Vagina (tissue), 2 donors: Measurements from ENCODE around the gene DLEC1. TPM values are rescaled to one million over a fixed set of nuclear protein-coding genes. Genes with fewer than 3 reads are reported as not detected.

Source experiments
- DNase-seq, 2 donors: peaks; one replicate each; pipeline ENCODE4 v3.0.0-alpha.2; 2017; ENCODE audit errors: extremely low spot score in 2 of 2
- H3K27ac ChIP-seq: fragments of 200-600 bp; sonication (generic); one replicate; pipeline ENCODE4 v1.5.1; 2019
- H3K27me3 ChIP-seq: fragments of 200-600 bp; sonication (generic); one replicate; pipeline ENCODE4 v1.5.1; 2019
- H3K36me3 ChIP-seq, 2 donors: fragments of 200-600 bp; sonication (generic); one replicate each; pipeline ENCODE4 v1.5.1; 2017 to 2019
- H3K4me1 ChIP-seq: fragments of 200-600 bp; sonication (generic); one replicate; pipeline ENCODE4 v1.5.1; 2019
- H3K4me3 ChIP-seq, 2 donors: fragments of 200-600 bp; sonication (generic); 1 replicate in 1 of 2; 2 replicates in 1 of 2; pipeline ENCODE4 v1.5.1; 2016 to 2019
- H3K9me3 ChIP-seq: fragments of 200-600 bp; sonication (generic); one replicate; pipeline ENCODE4 v1.5.1; 2019
- CTCF ChIP-seq, 3 experiments: fragments of 450-650 bp in 2 of 3; fragments of 200-600 bp in 1 of 3; sonication (generic) in 1 of 3; IDR thresholded peaks; one replicate each; pipeline ENCODE4 v1.5.1; 2017 to 2019; ENCODE audit warnings: antibody characterized with exemption in 3 of 3, mild to moderate bottlenecking in 2 of 3, moderate library complexity in 2 of 3
- POLR2A ChIP-seq, 2 donors: fragments of 450-650 bp; IDR thresholded peaks; one replicate each; pipeline ENCODE4 v1.6.1; 2017; ENCODE audit warnings: antibody characterized with exemption in 2 of 2, mild to moderate bottlenecking in 2 of 2, moderate library complexity in 2 of 2
- POLR2AphosphoS5 ChIP-seq, 2 donors: sonication (generic); formaldehyde crosslinking; IDR thresholded peaks; one replicate each; pipeline ENCODE4 v1.9.0; 2017; ENCODE audit warnings: antibody characterized with exemption in 2 of 2, mild to moderate bottlenecking in 2 of 2, low read depth in 1 of 2; ENCODE audit not compliant: insufficient read depth in 1 of 2
- intact Hi-C: fragments of 100-400 bp; cut with DNase I; formaldehyde crosslinking; loops from one replicate; pipeline ENCODE4 v1.15.1; 2023
- total RNA-seq: library from RNA; depleted of rRNA; stranded (reverse); fragments of >200 nt; gene quantifications from one replicate; pipeline ENCODE4 v1.2.3, GENCODE V29; 2016

Gene DLEC1
- total RNA-seq, 1 donor from 2014 or later = 0.25 TPM

- Histone ChIP-seq H3K4me1 (peaks cover 17% of the 10 kb centered on the region), H3K36me3 (no peaks in the 10 kb centered on the region), H3K4me3 (no peak overlapping the region), H3K27me3 (no peaks in the 10 kb centered on the region), H3K9me3 (no peaks in the 10 kb centered on the region), H3K27ac (no peak overlapping the region)
- no peak for DNase-seq
- no peak for TF ChIP-seq CTCF (IDR thresholded peaks at IDR 0.05)
- TF ChIP-seq POLR2A (IDR thresholded peaks at IDR 0.05) = no peak
- TF ChIP-seq POLR2AphosphoS5 (IDR thresholded peaks at IDR 0.05; ENCODE audit: insufficient read depth in 1 of 2, low read depth in 1 of 2) = no peak
- intact Hi-C loops = no loop called here
Measured at GRCh38 chr3:38038447-38038911, 529 bp upstream of the DLEC1 start.

- intact Hi-C loops = no loop called here
- no peaks in the 10 kb centered on the region for H3K36me3 ChIP-seq
- TF ChIP-seq POLR2AphosphoS5 (IDR thresholded peaks at IDR 0.05; ENCODE audit: insufficient read depth in 1 of 2, low read depth in 1 of 2) = no peak
- H3K4me3 ChIP-seq = peak overlapping the region; percentile 42 to 56
- no peak overlapping the region for H3K27ac ChIP-seq
- DNase-seq = no peak
- H3K4me1 ChIP-seq = peaks cover 17% of the 10 kb centered on the region
- no peaks in the 10 kb centered on the region for H3K27me3 ChIP-seq
- no peaks in the 10 kb centered on the region for H3K9me3 ChIP-seq
Measured at GRCh38 chr3:38039899-38040261, 872 bp downstream of the DLEC1 start.

GRCh38 chr3:38040401-38040800, 1.4 kb downstream of the DLEC1 start:
- intact Hi-C loops = no loop called here
- Histone ChIP-seq H3K4me1 (peaks cover 17% of the 10 kb centered on the region), H3K9me3 (no peaks in the 10 kb centered on the region), H3K36me3 (no peaks in the 10 kb centered on the region), H3K27ac (no peak overlapping the region), H3K27me3 (no peaks in the 10 kb centered on the region), H3K4me3 (no peak overlapping the region)
- TF ChIP-seq POLR2A (IDR thresholded peaks at IDR 0.05) (no peak), POLR2AphosphoS5 (IDR thresholded peaks at IDR 0.05; ENCODE audit: insufficient read depth in 1 of 2, low read depth in 1 of 2) (no peak), CTCF (IDR thresholded peaks at IDR 0.05) (no peak)
- DNase-seq = no peak

- Histone ChIP-seq H3K4me3 (no peak overlapping the region), H3K36me3 (no peaks in the 10 kb centered on the region), H3K9me3 (no peaks in the 10 kb centered on the region), H3K4me1 (peaks cover 17% of the 10 kb centered on the region), H3K27ac (no peak overlapping the region), H3K27me3 (no peaks in the 10 kb centered on the region)
- DNase-seq = no peak
- intact Hi-C loops = no loop called here
- TF ChIP-seq POLR2A (IDR thresholded peaks at IDR 0.05) (no peak), CTCF (IDR thresholded peaks at IDR 0.05) (no peak), POLR2AphosphoS5 (IDR thresholded peaks at IDR 0.05; ENCODE audit: insufficient read depth in 1 of 2, low read depth in 1 of 2) (no peak)
Measured at GRCh38 chr3:38043486-38043885, 4.5 kb downstream of the DLEC1 start.

GRCh38 chr3:38046027-38046426, 7.0 kb downstream of the DLEC1 start:
- H3K36me3 ChIP-seq = no peaks in the 10 kb centered on the region
- intact Hi-C loops = no loop called here
- no peaks in the 10 kb centered on the region for H3K4me1 ChIP-seq
- H3K27me3 ChIP-seq = no peaks in the 10 kb centered on the region
- TF ChIP-seq POLR2AphosphoS5 (IDR thresholded peaks at IDR 0.05; ENCODE audit: insufficient read depth in 1 of 2, low read depth in 1 of 2) (no peak), CTCF (IDR thresholded peaks at IDR 0.05) (no peak), POLR2A (IDR thresholded peaks at IDR 0.05) (no peak)
- no peak overlapping the region for H3K4me3 ChIP-seq
- no peaks in the 10 kb centered on the region for H3K9me3 ChIP-seq
- H3K27ac ChIP-seq = no peak overlapping the region
- no peak for DNase-seq
